ENCODE measurements around the gene GOLGA8J. TPM values are rescaled to one million over a fixed set of nuclear protein-coding genes. Genes with fewer than 3 reads are reported as not detected.
"Not testable (repeated sequence)": the region's sequence is repeated elsewhere in the genome, so short reads cannot be mapped to it uniquely, and the experiment has no call there.

GOLGA8J gene
- total RNA-seq, 1 experiment from 2014 or later = not detected

DNA sequence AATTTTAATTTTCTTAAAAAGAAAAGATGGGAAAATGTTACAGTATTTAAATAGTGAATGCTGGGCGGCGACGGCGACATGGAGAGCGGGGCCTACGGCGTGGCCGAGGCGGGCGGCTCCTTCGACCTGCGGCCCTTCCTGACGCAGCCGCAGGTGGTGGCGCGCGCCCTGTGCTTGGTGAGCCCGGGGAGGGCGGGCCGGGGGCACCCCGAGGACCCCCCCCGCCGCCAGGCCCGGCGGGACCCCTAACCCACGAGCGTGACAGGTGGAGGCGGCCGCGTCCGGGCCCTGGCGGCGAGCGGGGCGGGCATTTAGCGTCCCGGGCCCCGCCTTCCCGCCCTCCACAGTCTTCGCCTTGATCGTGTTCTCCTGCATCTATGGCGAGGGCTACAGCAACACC, 38.4 kb upstream of the GOLGA8J start:
- Histone ChIP-seq H2BK15ac (ENCODE audit: low read depth, low read length) (no peak overlapping the region), H3T11ph (ENCODE audit: low read length) (no peak overlapping the region), H3K79me2 (ENCODE audit: insufficient read depth, low read length) (no peaks in the 10 kb centered on the region), H2BK5ac (ENCODE audit: insufficient read length, low read length) (no peak overlapping the region), H2AFZ (ENCODE audit: low read length) (no peak overlapping the region), H2BK120ac (ENCODE audit: low read depth, low read length, poor library complexity, severe bottlenecking) (no peak overlapping the region), H3K4me1 (ENCODE audit: insufficient read depth, low read length) (no peaks in the 10 kb centered on the region), H3K27ac (ENCODE audit: insufficient read length, low read depth, low read length) (no peak overlapping the region), H2BK12ac (ENCODE audit: insufficient read length, low read depth, low read length) (no peak overlapping the region), H3K27me3 (ENCODE audit: insufficient read depth, low read length) (no peaks in the 10 kb centered on the region), H2AK5ac (ENCODE audit: insufficient read length, low read length) (no peak overlapping the region), H4K5ac (ENCODE audit: insufficient read length, low read depth, low read length) (no peak overlapping the region), H3K23me2 (ENCODE audit: insufficient read length, low read depth, low read length, poor library complexity, severe bottlenecking) (no peaks in the 10 kb centered on the region), H3K56ac (ENCODE audit: insufficient read length, low read depth, low read length) (no peak overlapping the region), H2BK20ac (ENCODE audit: low read depth, low read length, poor library complexity, severe bottlenecking) (no peak overlapping the region), H3K14ac (ENCODE audit: insufficient read depth, low read length) (no peak overlapping the region), H4K8ac (replicated peaks; ENCODE audit: insufficient read length, low read depth, low read length) (no peak overlapping the region), H3K4me2 (ENCODE audit: insufficient read depth, insufficient read length, low read length) (no peak overlapping the region), H4K20me1 (ENCODE audit: control insufficient read depth, insufficient read depth, insufficient read length) (no peaks in the 10 kb centered on the region), H3K9ac (ENCODE audit: extremely low read depth, insufficient read length, low read length) (no peak overlapping the region), H3K9me3 (ENCODE audit: control insufficient read depth, low read depth, low read length) (no peaks in the 10 kb centered on the region), H3K18ac (ENCODE audit: insufficient read length, low read depth, low read length) (no peak overlapping the region), H3K79me1 (ENCODE audit: insufficient read depth, low read depth, low read length, poor library complexity, severe bottlenecking) (no peaks in the 10 kb centered on the region), H4K91ac (ENCODE audit: insufficient read length, low read depth, low read length) (no peak overlapping the region), H3K23ac (ENCODE audit: insufficient read length, low read depth, low read length) (no peak overlapping the region), H3K4ac (ENCODE audit: low read depth, low read length) (no peak overlapping the region)
- H3K27ac Mint-ChIP-seq = no peak overlapping the region
- DNase-seq = no peak
- H3K4me3 Mint-ChIP-seq = no peak overlapping the region
- TF ChIP-seq CTCF (conservative IDR thresholded peaks at IDR 0.05) = no peak
- no CpG with 5 or more reads among the region's 42 CpGs for WGBS (ENCODE audit: extremely low coverage, insufficient read length, low lambda C conversion rate)
- H3K36me3 Mint-ChIP-seq (ENCODE audit: insufficient read depth in 1 of 3, low read depth in 3 of 3) = no peaks in the 10 kb centered on the region
- H3K27me3 Mint-ChIP-seq (ENCODE audit: low read depth) = peaks cover 1% of the 10 kb centered on the region
- peaks cover 7 to 12% of the 10 kb centered on the region in 2 experiments for H3K4me1 Mint-ChIP-seq
- no peaks in the 10 kb centered on the region; a peak in 1 of 5 replicates for H3K9me3 Mint-ChIP-seq

DNA sequence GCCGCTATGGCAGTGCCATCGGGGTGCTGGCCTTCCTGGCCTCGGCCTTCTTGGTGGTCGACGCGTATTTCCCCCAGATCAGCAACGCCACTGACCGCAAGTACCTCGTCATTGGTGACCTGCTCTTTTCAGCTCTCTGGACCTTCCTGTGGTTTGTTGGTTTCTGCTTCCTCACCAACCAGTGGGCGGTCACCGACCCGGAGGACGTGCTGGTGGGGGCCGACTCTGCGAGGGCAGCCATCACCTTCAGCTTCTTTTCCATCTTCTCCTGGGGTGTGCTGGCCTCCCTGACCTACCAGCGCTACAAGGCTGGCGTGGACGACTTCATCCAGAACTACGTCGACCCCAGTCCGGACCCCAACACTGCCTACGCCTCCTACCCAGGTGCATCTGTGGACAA, 37.9 kb upstream of the GOLGA8J start:
- not testable (repeated sequence) for H2BK20ac ChIP-seq (ENCODE audit: low read depth, low read length, poor library complexity, severe bottlenecking); H2BK15ac ChIP-seq (ENCODE audit: low read depth, low read length); H3K9me3 Mint-ChIP-seq; H2AK5ac ChIP-seq (ENCODE audit: insufficient read length, low read length); H3K9me3 ChIP-seq (ENCODE audit: control insufficient read depth, low read depth, low read length); H4K20me1 ChIP-seq (ENCODE audit: control insufficient read depth, insufficient read depth, insufficient read length); H3K27ac ChIP-seq (ENCODE audit: insufficient read length, low read depth, low read length); H3K27me3 ChIP-seq (ENCODE audit: insufficient read depth, low read length); H4K5ac ChIP-seq (ENCODE audit: insufficient read length, low read depth, low read length); H4K91ac ChIP-seq (ENCODE audit: insufficient read length, low read depth, low read length); DNase-seq; H3K4ac ChIP-seq (ENCODE audit: low read depth, low read length); H3K23me2 ChIP-seq (ENCODE audit: insufficient read length, low read depth, low read length, poor library complexity, severe bottlenecking); H2BK5ac ChIP-seq (ENCODE audit: insufficient read length, low read length); H3K4me1 ChIP-seq (ENCODE audit: insufficient read depth, low read length); H2BK12ac ChIP-seq (ENCODE audit: insufficient read length, low read depth, low read length); H3T11ph ChIP-seq (ENCODE audit: low read length); H3K79me1 ChIP-seq (ENCODE audit: insufficient read depth, low read depth, low read length, poor library complexity, severe bottlenecking); H3K4me2 ChIP-seq (ENCODE audit: insufficient read depth, insufficient read length, low read length); H3K23ac ChIP-seq (ENCODE audit: insufficient read length, low read depth, low read length); H2BK120ac ChIP-seq (ENCODE audit: low read depth, low read length, poor library complexity, severe bottlenecking); H3K18ac ChIP-seq (ENCODE audit: insufficient read length, low read depth, low read length); H3K27me3 Mint-ChIP-seq (ENCODE audit: low read depth); H3K36me3 Mint-ChIP-seq (ENCODE audit: insufficient read depth in 1 of 3, low read depth in 3 of 3); H3K27ac Mint-ChIP-seq; H3K79me2 ChIP-seq (ENCODE audit: insufficient read depth, low read length); H3K14ac ChIP-seq (ENCODE audit: insufficient read depth, low read length); H2AFZ ChIP-seq (ENCODE audit: low read length); H3K56ac ChIP-seq (ENCODE audit: insufficient read length, low read depth, low read length); H3K9ac ChIP-seq (ENCODE audit: extremely low read depth, insufficient read length, low read length); H3K4me3 Mint-ChIP-seq; H4K8ac ChIP-seq (replicated peaks; ENCODE audit: insufficient read length, low read depth, low read length)
- H3K4me1 Mint-ChIP-seq = peaks cover 7 to 12% of the 10 kb centered on the region in 2 experiments
- WGBS (ENCODE audit: extremely low coverage, insufficient read length, low lambda C conversion rate) = no CpG with 5 or more reads among the region's 22 CpGs
